Superior temporal gyrus (tissue), 1 donor: ENCODE measurements around the gene CXCL17.
"Not testable (repeated sequence)": the region's sequence is repeated elsewhere in the genome, so short reads cannot be mapped to it uniquely, and the experiment has no call there.

ENCODE experiments used
- DNase-seq: peaks from one replicate; pipeline ENCODE4 v3.0.0-alpha.2; 2016; ENCODE audit errors: extremely low spot score

CXCL17 gene

GRCh38 chr19:42466521-42467182 lies 23.9 kb upstream of the CXCL17 start:
- DNase-seq = no peak

DNA sequence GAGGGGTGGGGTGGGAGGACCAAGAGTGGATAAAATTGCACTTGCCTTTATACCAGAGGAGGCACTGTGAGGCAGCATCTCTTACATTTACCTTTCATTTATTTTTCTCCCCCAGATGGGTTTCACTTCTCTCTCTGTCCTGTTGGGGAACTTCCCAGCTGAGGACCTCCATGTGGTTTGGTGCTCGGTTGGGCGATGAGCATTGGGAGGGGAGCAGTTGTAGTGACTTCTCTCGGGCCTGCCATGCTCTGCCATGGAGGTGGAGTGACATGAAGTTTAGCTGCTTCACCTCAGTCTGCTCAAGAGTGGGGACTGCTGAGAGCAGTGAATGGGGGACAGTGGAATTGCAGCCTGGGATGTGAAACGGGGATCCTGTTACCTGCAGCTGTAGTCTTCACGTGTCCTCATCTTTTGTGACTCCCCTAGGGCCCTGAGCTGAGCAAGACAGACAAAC lies 23.1 kb upstream of the CXCL17 start:
- DNase-seq = no peak

DNA sequence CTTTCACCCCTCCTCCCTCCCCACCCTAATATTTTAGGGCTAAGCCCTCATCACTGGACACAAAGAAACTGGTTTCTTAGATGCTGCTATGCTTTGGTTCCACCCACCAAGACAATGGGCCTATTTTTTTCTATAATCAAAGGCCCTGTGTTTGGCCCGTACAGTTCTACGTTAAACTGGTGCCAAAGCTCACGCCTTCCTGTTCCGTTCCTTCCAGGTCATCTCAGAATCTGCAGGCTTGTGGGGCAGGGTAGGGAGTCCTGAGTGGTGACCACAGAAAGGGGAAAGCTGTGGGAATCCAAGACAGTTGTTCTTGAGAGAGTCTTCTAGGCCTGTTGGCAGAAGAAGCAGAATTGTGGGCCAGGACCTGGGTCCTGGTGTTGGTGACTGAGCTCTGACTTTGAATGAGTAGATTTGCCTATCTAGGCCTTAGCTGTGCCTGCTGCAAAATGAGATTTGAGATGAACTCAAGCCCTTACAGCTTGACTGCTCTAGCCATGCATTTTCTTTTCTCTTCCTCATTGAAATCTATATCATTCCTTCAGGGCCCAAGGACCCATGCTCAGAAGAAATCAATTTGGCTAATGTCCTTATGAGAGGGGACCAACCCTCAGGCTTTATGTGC lies 19.1 kb upstream of the CXCL17 start:
- peak; percentile 96 for DNase-seq

- not testable (repeated sequence) for DNase-seq
Measured at GRCh38 chr19:42461231-42461630, 18.5 kb upstream of the CXCL17 start.

DNA sequence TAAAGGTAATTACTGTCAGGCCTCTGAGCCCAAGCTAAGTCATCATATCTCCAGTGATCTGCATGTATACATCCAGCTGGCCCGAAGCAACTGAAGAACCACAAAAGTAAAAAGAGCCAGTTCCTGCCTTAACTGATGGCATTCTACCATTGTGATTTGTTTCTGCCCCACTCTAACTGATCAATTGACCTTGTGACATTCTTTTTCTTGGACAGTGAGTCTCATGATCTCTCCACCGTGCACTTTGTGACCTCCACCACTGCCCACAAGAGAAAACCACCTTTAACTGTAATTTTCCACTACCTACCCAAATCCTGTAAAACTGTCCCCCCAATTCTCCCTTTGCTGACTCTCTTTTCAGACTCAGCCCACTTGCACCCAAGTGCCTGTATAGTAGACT lies 17.2 kb upstream of the CXCL17 start:
- DNase-seq = no peak

GRCh38 chr19:42455621-42456081 lies 12.9 kb upstream of the CXCL17 start:
- no peak for DNase-seq

GRCh38 chr19:42455086-42455485 lies 12.3 kb upstream of the CXCL17 start:
- DNase-seq = no peak

DNA sequence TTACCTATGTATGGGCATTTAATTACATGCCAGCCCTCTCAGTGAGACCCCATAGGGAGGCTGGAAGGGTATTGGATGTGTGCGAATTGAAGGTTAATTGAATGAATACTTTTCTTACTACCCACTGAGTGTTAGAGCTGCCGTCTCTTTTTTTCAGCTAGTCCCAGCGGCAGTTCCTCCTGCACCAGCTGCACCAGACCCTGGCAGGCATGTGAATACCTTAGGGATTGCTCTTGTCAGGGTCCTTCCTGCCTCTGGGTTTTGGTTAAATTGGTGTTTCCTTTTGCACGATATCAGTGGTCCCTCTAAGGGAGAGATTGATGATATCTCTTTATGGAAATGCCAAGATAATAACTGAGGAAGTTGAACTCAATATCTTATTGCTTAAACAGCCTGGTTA lies 9.8 kb upstream of the CXCL17 start:
- DNase-seq = no peak

- peak; percentile 90 for DNase-seq
Measured at GRCh38 chr19:42450314-42450934, 7.7 kb upstream of the CXCL17 start.

DNA sequence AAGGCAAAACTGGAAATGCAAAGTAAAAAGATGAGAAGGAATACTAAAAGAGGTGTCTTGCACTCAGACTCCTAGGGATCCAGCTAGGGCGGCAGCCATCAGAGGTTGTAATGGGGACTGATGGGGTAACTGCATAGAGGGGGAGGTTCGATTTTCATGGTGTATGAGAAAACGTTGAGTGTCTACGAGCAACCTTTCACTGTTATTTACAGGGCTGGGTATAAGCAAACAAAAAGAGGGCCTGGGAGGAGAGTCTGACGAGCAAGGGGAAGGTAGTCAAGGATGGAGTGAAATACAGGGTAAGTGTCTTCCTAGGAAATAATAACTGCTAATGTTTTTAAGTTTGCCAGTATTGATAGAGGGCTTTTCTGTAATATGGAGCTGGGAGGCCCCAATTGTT lies 5.6 kb upstream of the CXCL17 start:
- DNase-seq = not testable (repeated sequence)

DNA sequence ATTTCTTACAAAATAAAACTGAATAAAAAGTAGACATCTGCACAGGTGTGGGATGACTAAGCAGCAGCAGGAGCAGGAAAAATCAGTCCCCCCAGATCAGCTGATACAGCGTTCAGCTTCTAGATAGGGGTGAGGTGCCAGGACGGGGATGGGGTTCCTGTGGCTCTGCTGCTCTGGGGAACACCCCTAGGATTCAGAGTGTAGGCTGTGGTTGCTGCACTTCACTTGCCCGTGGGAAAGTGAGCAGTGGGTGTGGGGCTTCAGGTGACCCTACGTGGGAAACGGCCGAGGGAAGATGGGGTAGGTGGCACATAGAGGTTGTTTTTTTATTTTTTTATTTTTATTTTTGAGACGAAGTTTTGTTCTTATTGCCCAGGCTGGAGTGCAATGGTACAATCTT lies 3.2 kb upstream of the CXCL17 start:
- DNase-seq = no peak

GRCh38 chr19:42443944-42444398 lies 1.2 kb upstream of the CXCL17 start:
- no peak for DNase-seq

DNA sequence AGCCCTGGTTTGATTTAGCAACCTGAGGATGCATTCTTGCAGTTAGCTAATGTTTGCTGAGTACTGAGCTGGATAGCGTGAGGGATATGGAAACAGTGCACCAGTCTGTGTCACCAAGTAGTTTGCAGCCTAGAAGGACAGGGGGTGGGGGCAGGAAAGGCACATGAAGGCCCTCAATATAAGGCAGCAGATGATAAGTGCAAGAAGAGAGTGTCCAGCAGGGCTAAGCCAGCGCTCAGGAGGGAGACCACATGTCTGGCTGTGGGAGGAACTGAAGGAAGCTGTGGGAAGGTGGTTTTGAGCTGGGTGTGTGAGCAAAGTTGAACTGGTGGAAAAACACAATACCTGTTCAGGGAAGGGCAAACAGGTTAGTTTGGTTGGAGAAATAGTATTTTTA lies 1.7 kb downstream of the CXCL17 start:
- no peak for DNase-seq

GRCh38 chr19:42440357-42441048 lies 2.2 kb downstream of the CXCL17 start:
- DNase-seq = peak; percentile 74

- no peak for DNase-seq
Measured at GRCh38 chr19:42436006-42436405, 6.7 kb downstream of the CXCL17 start.

DNA sequence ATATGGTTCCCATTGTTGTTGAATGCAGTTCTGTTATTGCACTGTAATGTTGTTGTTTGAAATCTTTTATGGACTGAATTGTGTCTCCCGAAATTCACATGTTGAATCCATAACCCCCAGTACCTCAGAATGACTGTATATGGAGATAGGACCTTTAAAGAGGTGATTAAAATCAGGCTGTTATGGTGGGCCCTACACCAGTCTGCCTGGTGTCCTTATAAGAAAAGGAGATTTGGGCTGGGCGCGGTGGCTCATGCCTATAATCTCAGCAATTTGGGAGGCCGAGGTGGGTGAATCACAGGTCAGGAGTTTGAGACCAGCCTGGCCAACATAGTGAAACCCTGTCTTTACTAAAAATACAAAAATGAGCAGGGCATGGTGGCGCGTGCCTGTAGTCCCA lies 7.4 kb downstream of the CXCL17 start:
- DNase-seq = no peak

DNA sequence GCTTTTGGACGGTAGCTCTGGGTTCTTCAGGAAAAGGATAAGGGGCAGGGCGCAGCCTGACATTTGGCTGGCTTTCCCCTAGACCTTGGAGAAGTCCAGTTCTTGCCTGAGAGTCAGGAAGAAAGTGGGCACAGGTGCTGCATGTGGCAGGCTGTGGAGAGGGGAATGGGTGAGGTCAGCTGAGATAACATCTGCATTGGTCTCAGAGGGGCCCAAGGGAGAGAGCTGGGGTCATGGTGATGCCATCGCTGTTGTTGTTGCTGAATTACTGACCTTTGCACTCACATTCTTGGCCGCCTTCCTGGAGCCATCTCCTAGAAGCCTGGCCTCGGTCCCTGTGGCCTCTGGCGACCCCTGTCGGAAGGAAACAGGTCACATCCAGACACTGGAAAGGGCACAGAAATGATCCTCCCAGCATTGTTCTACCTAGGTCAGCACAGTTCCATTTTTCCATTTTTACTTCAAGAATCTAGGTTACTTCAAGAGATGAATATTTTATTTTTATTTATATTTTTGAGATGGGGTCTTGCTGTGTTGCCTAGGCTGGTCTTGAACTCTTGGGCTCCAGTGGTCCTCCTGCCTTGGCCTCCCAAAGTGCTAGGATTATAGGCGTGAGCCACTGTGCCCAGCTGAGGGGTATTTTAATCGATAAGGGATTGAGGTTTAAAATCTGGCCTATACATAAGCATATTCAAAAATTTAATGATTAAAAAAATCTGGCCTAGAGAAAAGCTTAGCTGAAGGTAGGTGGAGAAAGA lies 9.1 kb downstream of the CXCL17 start:
- peak; percentile 88 for DNase-seq

GRCh38 chr19:42431486-42431885 lies 11.3 kb downstream of the CXCL17 start:
- DNase-seq = no peak

GRCh38 chr19:42428676-42429075 lies 14.1 kb downstream of the CXCL17 start:
- no peak for DNase-seq

DNA sequence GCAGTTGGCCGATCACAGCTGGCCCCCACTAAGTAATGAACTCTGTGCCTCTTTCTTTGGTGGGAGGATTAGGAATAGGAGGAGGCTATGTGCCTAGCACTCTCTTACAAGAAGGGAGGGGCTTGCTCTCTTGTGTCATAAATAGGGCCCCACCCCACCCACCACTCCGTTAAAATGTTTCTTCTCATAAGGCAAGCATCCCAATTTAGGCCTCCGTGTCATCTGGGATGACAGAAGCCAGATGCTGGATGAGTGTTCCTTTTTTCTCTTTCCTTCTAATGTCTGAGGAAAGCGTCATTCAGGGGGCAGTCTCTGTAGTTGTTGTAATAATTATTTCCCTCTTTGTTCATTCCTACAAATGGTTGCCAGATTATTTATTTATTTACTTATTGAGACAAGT lies 15.4 kb downstream of the CXCL17 start, which contains the start of gene LIPE:
Gene LIPE (minus strand): TSS at position 76 of the 400 bp plus-strand sequence. CDS start 239 bp downstream, outside the sequence.
- no peak for DNase-seq

DNA sequence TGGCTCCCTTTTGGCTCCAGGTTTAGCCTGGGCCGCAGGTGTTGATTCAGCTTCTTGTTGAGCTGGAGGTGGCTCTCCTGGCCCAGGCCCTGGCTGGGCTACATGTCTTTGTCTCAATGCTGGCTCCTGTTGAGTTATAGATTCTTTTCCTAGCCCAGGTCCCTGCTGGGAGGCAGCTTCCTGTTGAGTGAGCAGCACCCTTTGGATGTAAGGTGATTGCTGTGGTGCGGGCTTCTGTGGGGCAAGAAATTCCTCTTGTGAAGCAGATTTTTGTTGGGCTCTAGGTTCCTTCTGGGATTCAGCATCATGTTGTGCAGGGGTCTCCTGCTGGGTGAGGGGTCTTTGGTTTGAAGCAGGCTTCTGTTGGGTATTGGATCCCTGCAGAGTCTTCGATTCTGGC lies 16.1 kb downstream of the CXCL17 start:
- DNase-seq = no peak
